SK-MEL-5 (cell line): ENCODE results near the gene COPS2. TPM values are rescaled to one million over a fixed set of nuclear protein-coding genes. Genes with fewer than 3 reads are reported as not detected.
A peak's percentile ranks its signal among the peaks of the same experiment; 100 is the strongest.

Source experiments
- DNase-seq: peaks from one replicate; pipeline ENCODE4 v3.0.0-alpha.2; 2016; ENCODE audit warnings: low read depth, low spot score
- in situ Hi-C: cut with HindIII; loops from 2 replicates; pipeline ENCODE4 v1.10.0; 2016; ENCODE audit warnings: low sequenced_read_pairs, high pct_unique_total_duplicates, low pct_unique_long_range_greater_than_20kb
- total RNA-seq: library from RNA; depleted of rRNA; stranded (reverse); fragments of >200 nt; shearing (Covaris generic); gene quantifications from 2 replicates; pipeline ENCODE4 v1.2.3, GENCODE V29; 2014

Gene COPS2
- total RNA-seq, 1 experiment from 2014 or later = 88.8 TPM

GRCh38 chr15:49124371-49124770 lies 31.0 kb downstream of the COPS2 start:
- in situ Hi-C loops = no loop called here
- DNase-seq = no peak

DNA sequence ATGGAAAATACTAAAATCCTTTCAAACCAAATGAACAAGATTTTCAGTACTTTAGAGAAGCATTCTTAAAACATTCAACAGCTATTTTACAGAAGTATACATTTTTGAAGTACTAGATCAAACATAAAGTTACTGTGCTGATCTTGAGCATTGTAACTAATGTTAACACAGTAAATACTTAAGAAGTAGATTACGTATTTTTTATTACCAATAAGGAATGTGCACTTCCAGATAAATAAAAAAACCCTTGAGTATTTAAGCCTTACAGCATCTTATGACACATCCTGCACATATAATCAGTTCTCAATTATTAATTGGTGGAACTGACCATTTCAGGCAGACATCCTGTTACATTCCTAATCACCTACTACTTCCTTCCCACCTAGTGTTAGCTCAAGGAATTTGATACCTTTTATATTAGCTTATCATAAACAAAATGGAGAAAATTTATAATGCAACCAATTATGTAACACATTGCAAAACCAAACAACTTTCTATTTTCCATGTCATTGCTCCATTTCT lies 32.8 kb downstream of the COPS2 start:
- in situ Hi-C loops = no loop called here

DNA sequence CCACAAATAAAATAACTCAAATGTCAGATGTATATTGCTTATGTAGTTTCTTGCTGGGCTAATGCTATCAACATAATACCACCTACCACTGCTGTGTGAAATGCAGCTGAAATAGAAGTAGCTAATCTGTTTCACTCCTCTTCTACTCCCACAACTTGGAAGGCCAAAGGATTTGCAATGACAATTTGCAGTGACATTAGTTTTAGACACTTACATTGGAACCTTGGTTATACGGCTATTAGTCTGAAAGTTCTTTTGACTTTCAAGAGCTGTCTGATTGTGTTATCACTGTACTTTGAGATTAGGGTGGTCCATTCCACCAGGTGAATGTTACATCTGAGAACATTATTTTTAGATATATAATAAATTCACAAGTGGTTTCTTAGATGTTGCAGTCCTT lies 33.5 kb downstream of the COPS2 start:
- in situ Hi-C loops = no loop called here
- no peak for DNase-seq

More for the DNA sequence above, 32.8 kb downstream of the COPS2 start:
- no peak for DNase-seq

DNA sequence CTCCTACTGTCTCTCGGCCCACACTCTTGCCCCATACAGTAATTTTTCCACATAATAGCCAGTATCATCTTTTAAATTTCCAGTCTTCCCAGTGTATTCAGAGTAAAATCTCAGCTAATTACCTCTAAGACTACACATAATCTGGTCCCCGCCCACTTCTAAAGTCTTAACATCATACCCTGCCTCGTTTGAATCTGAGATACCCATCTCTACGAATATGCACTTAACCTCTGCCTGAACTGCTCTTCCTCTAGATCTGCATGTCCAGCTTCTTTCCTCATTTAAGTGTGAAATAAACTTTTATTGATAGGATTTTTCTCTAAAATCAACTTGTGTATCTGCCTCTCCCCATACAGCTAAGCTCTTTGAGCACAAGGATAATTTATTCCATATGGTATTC lies 34.6 kb downstream of the COPS2 start:
- DNase-seq = no peak
- in situ Hi-C loops = no loop called here

GRCh38 chr15:49116108-49116857 lies 39.1 kb downstream of the COPS2 start:
- in situ Hi-C loops = no loop called here
- no peak for DNase-seq

GRCh38 chr15:49115062-49115461 lies 40.3 kb downstream of the COPS2 start:
- in situ Hi-C loops = no loop called here
- DNase-seq = no peak

DNA sequence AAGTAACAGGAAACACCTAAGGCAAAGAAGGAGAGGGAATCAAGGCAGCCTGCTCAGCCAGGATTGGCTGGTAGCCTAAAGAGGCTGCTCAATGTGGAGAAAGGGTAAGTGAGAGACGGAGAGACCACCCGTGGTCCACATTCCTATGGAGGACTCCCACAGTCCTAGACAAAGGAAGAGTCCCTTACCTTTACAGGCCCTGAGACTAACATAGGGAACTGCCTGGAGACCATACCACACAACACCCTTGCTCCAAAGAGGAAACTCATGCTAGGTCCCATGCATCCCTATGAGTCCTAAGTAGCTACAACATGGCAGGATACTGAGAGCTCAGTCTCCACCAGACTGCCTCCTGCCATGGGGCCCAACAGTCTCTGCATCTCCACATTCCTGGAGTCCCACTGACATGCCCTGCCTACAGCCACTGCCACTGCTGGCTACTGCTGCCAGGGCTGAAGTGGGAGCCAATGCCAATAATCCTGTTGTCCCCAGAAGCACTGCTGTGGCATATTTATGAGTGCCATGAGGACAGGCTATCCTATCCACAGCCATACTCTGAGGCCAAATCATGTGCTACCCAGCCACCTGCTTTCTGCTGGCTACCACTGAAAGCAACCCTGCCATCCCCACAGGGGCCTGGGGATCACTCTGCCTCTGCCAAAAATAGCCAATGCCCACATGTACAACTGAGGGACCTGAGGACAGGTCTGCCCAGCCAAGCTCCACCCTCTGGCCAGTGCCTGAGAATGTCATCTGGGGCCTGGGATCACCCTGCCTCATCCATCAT lies 45.0 kb downstream of the COPS2 start:
- in situ Hi-C loops = no loop called here
- no peak for DNase-seq

DNA sequence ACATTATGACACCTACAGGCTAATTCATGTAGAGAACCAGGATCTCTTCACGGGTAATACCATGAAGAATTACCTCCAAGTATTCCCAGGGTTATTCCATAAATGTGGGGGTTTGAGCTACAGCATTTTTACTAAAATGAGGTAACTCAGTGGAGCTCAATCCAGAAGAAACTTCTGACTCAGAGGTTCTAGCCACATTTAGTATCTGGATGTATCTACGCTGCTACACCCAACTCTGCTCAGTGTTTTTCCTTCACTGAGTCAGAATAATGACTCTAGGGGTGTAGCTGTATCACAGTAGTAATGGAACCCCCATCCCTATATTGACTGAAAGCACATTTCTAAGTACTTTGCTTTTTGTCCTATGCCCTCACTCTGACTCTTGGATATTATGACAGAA lies 52.4 kb downstream of the COPS2 start:
- DNase-seq = no peak
- in situ Hi-C loops = no loop called here

DNA sequence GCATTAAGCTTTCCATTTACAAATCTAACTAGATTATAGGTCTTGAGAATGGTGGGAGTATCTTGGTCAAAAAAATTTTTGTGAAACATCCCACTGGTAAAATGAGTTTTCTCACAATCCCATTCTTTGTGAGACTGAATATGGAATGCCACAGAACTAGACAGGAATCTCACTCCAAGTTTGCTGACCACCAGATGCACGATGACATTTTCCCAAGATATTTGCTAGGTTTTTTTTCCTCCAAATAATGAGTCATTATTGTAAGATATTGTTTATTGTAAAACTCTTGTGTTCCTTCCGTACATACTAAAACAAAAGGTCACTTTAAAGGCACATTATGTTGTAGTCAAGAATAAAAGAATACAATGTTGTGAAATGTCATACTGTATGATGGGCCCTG lies 53.9 kb downstream of the COPS2 start:
- DNase-seq = peak; percentile 82
- in situ Hi-C loops = no loop called here

DNA sequence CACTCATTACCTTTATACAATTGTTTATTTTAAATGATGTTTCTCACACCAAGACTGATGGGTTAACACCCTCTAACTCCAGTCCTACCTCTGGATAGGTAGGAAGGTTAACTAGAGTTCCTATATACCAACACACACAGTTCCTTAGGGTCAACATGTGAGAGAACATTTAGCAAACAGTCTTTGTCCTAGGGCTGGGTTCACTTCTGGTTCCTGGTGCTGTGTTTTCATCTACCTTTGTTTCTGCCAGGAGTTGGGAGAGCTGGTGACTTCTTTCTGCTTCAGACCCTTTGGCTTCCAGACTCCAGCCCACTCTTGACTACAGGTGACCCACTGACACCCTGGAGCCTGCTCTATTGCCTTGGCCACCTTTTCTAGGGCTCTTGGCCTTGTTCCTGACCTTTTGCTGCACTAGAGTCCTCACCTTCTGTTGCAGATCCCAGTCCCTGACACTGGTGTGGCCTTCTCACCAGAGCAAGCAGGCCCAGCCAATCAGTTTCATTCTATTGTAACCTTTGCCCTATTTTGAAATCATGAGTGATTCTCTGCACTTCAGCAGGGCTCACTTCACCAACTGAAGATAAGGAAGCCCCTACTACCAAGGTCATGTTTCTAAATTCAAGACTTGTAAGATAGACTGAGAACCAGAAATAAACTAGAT lies 59.2 kb downstream of the COPS2 start:
- in situ Hi-C loops = no loop called here
- no peak for DNase-seq

- DNase-seq = no peak
- in situ Hi-C loops = no loop called here
Observed at GRCh38 chr15:49094923-49095322, 60.5 kb downstream of the COPS2 start.

DNA sequence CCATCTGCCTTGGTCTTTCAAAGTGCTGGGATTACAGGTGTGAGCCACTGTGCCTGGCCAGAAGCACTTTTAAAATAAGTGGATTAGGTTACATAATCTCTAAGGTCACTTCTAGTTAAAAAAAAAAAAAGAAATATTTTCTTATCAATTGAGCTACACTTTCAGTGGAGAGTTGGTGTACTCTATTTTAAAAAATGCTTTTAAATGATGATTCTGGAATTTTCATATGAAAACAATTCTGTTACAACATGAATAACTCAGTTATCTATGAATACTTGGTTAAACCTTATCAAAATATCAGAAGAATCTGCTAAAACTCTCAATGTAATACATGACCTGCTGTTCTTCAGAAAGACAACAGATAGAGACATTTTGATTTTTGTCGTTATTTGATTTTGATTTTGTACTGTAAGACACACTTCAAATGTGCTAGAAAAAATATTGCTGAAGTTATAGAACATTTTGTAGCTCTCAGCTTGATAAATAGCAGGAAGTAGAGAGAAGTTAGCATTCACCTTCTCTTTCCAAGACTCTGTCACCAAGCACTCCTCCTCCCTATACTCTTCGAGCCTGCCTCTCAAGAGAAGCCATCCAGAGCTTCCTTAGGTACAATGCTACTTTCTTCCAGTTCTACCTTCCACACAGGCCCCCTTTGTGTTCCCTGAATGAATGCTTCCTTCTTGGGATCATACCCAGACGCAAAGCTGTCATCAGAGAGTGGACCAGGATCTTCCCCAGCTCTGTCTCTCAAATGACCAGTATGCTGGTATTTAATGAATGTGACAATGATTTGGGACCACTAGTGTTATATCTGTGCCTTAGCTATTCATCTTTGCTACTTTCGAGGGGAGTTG lies 61.9 kb downstream of the COPS2 start:
- DNase-seq = peak; percentile 88
- in situ Hi-C loops = no loop called here

GRCh38 chr15:49088996-49089395 lies 66.4 kb downstream of the COPS2 start:
- in situ Hi-C loops = no loop called here
- peak; percentile 79 for DNase-seq

- DNase-seq = no peak
- in situ Hi-C loops = no loop called here
Observed at GRCh38 chr15:49085696-49086459, 69.5 kb downstream of the COPS2 start.

DNA sequence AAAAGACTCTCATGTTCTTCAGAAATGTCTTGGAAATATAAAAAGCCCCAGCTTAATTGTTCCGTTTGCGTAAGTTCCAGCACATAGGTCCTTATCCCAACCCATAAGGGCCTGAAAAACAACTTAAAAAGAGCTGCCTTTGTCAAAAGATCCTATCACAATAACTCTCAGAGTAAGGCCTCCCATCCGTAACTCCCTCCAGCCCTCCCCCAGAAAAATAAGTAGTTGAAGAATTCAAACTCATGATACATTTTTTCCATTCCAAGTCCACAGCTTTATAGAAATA lies 71.2 kb downstream of the COPS2 start:
- in situ Hi-C loops = no loop called here
- DNase-seq = no peak

DNA sequence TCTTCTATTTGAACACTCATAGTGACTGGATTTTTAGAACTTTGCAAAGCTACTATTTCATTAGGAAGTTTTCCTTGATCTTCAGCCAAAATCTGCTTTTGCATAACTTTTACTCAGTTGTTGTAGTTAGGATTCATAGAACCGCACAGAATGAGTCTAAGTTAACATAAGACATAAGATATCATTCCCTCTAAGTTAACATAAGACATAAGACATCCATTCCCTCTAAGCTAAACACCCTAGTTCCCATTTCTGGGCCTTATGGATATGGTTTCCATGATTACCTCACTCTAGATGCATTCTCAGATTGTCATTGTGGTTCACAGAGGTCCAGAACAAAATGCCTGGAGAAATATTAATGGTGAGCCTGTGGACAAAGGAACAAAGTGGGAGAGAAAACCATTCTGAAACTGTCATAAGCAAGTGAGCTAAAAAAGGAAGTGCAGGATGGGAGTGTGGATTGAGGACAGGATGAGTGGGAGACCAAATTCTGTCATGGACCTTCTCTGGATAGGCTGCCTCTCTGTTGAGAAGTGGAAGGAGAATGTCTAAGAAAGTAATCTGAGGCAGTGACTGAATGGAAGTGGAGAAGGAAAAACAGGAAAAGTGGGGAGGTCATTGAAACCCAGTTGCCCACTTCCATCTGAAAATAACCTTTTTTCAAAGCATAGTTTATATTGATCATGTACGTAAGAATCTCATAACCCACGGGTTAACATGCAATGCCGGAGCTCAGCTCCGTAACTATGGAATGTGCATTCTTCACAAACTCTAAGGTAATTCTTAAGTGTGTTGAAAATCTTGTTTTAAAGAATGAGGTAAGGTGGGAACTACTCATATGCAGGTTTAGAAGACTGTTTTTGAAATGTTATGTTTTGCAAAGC lies 71.8 kb downstream of the COPS2 start:
- no peak for DNase-seq
- in situ Hi-C loops = no loop called here
